ENCODE measurements around the gene CALML5.

CALML5 gene

GRCh38 chr10:5524641-5525560 is 25.5 kb upstream of the CALML5 start, which contains the start of gene CALML3:
Gene CALML3, plus strand, starts transcription at chr10:5524961. Its CDS starts 125 bp downstream, at chr10:5525086.
- POLR2A ChIA-PET: no interaction called here
- H3K36me3 ChIP-seq (ENCODE audit: control insufficient read depth in 4 of 4, insufficient read depth in 4 of 4, low read length in 3 of 4): no peaks in the 10 kb centered on the region
- H3K27ac ChIP-seq (ENCODE audit: insufficient read depth in 1 of 2, low read depth in 1 of 2, low read length in 2 of 2, poor library complexity in 1 of 2, severe bottlenecking in 2 of 2): no peak within 1 kb of the TSS
- 98% methylated on average over 55 of the region's 64 CpGs for WGBS (ENCODE audit: insufficient coverage)
- H3K27me3 ChIP-seq (replicated peaks in 2 of 5; ENCODE audit: control insufficient read depth in 4 of 5, insufficient read depth in 5 of 5, low read length in 4 of 5): peaks cover 0 to 1% (median 0%) of the 10 kb centered on the region in 5 experiments
- H3K4me1 ChIP-seq (ENCODE audit: control extremely low read depth in 1 of 4, control insufficient read depth in 4 of 4, insufficient read depth in 4 of 4, low read length in 3 of 4): no peaks in the 10 kb centered on the region
- DNase-seq: no peak
- CTCF ChIA-PET: no interaction called here
- H3K4me3 ChIP-seq (ENCODE audit: control insufficient read depth in 1 of 7, extremely low read depth in 1 of 7, insufficient read depth in 4 of 7, low read depth in 2 of 7, low read length in 6 of 7): no peak within 1 kb of the TSS
- no peaks in the 10 kb centered on the region for H3K9me3 ChIP-seq (ENCODE audit: control extremely low read depth in 1 of 5, control insufficient read depth in 4 of 5, insufficient read depth in 2 of 5, low read depth in 1 of 5, low read length in 4 of 5)

- Histone ChIP-seq H3K36me3 (ENCODE audit: control insufficient read depth in 4 of 4, insufficient read depth in 4 of 4, low read length in 3 of 4) (no peaks in the 10 kb centered on the region), H3K4me3 (ENCODE audit: control insufficient read depth in 1 of 7, extremely low read depth in 1 of 7, insufficient read depth in 4 of 7, low read depth in 2 of 7, low read length in 6 of 7) (no peak overlapping the region), H3K9me3 (ENCODE audit: control extremely low read depth in 1 of 5, control insufficient read depth in 4 of 5, insufficient read depth in 2 of 5, low read depth in 1 of 5, low read length in 4 of 5) (no peaks in the 10 kb centered on the region), H3K27ac (ENCODE audit: insufficient read depth in 1 of 2, low read depth in 1 of 2, low read length in 2 of 2, poor library complexity in 1 of 2, severe bottlenecking in 2 of 2) (no peak overlapping the region), H3K27me3 (replicated peaks in 2 of 5; ENCODE audit: control insufficient read depth in 4 of 5, insufficient read depth in 5 of 5, low read length in 4 of 5) (no peaks in the 10 kb centered on the region), H3K4me1 (ENCODE audit: control extremely low read depth in 1 of 4, control insufficient read depth in 4 of 4, insufficient read depth in 4 of 4, low read length in 3 of 4) (no peaks in the 10 kb centered on the region)
- CTCF ChIA-PET: no interaction called here
- 98% methylated on average over 8 of the region's 11 CpGs for WGBS (ENCODE audit: insufficient coverage)
- POLR2A ChIA-PET: no interaction called here
- DNase-seq: no peak
Observed at GRCh38 chr10:5523796-5524574, 24.6 kb upstream of the CALML5 start.

- Histone ChIP-seq H3K27ac (ENCODE audit: insufficient read depth in 1 of 2, low read depth in 1 of 2, low read length in 2 of 2, poor library complexity in 1 of 2, severe bottlenecking in 2 of 2) (no peak overlapping the region), H3K36me3 (ENCODE audit: control insufficient read depth in 4 of 4, insufficient read depth in 4 of 4, low read length in 3 of 4) (no peaks in the 10 kb centered on the region), H3K4me3 (ENCODE audit: control insufficient read depth in 1 of 7, extremely low read depth in 1 of 7, insufficient read depth in 4 of 7, low read depth in 2 of 7, low read length in 6 of 7) (no peak overlapping the region), H3K4me1 (ENCODE audit: control extremely low read depth in 1 of 4, control insufficient read depth in 4 of 4, insufficient read depth in 4 of 4, low read length in 3 of 4) (no peaks in the 10 kb centered on the region), H3K9me3 (ENCODE audit: control extremely low read depth in 1 of 5, control insufficient read depth in 4 of 5, insufficient read depth in 2 of 5, low read depth in 1 of 5, low read length in 4 of 5) (peaks cover 0 to 2% (median 0%) of the 10 kb centered on the region in 5 experiments), H3K27me3 (replicated peaks in 2 of 5; ENCODE audit: control insufficient read depth in 4 of 5, insufficient read depth in 5 of 5, low read length in 4 of 5) (no peaks in the 10 kb centered on the region)
- ChIA-PET CTCF (no interaction called here), POLR2A (no interaction called here)
- no peak for DNase-seq
- 62% methylated on average over 3 of the region's 7 CpGs for WGBS (ENCODE audit: insufficient coverage)
Observed at GRCh38 chr10:5522913-5523560, 23.7 kb upstream of the CALML5 start.

GRCh38 chr10:5519054-5519453 is 19.7 kb upstream of the CALML5 start:
- POLR2A ChIA-PET: no interaction called here

GRCh38 chr10:5518143-5518542 is 18.8 kb upstream of the CALML5 start:
- Histone ChIP-seq H3K27ac (ENCODE audit: insufficient read depth in 1 of 2, low read depth in 1 of 2, low read length in 2 of 2, poor library complexity in 1 of 2, severe bottlenecking in 2 of 2) (no peak overlapping the region), H3K36me3 (ENCODE audit: control insufficient read depth in 4 of 4, insufficient read depth in 4 of 4, low read length in 3 of 4) (no peaks in the 10 kb centered on the region), H3K4me3 (ENCODE audit: control insufficient read depth in 1 of 7, extremely low read depth in 1 of 7, insufficient read depth in 4 of 7, low read depth in 2 of 7, low read length in 6 of 7) (no peak overlapping the region), H3K9me3 (ENCODE audit: control extremely low read depth in 1 of 5, control insufficient read depth in 4 of 5, insufficient read depth in 2 of 5, low read depth in 1 of 5, low read length in 4 of 5) (peaks cover 0 to 2% (median 0%) of the 10 kb centered on the region in 5 experiments), H3K27me3 (replicated peaks in 2 of 5; ENCODE audit: control insufficient read depth in 4 of 5, insufficient read depth in 5 of 5, low read length in 4 of 5) (no peaks in the 10 kb centered on the region), H3K4me1 (ENCODE audit: control extremely low read depth in 1 of 4, control insufficient read depth in 4 of 4, insufficient read depth in 4 of 4, low read length in 3 of 4) (no peaks in the 10 kb centered on the region)
- WGBS (ENCODE audit: insufficient coverage): no CpG with 5 or more reads among the region's 5 CpGs
- ChIA-PET POLR2A (no interaction called here), CTCF (no interaction called here)
- DNase-seq: no peak

More at GRCh38 chr10:5519054-5519453, 19.7 kb upstream of the CALML5 start:
- H3K36me3 ChIP-seq (ENCODE audit: control insufficient read depth in 4 of 4, insufficient read depth in 4 of 4, low read length in 3 of 4): no peaks in the 10 kb centered on the region
- no peaks in the 10 kb centered on the region for H3K27me3 ChIP-seq (replicated peaks in 2 of 5; ENCODE audit: control insufficient read depth in 4 of 5, insufficient read depth in 5 of 5, low read length in 4 of 5)
- H3K27ac ChIP-seq (ENCODE audit: insufficient read depth in 1 of 2, low read depth in 1 of 2, low read length in 2 of 2, poor library complexity in 1 of 2, severe bottlenecking in 2 of 2): no peak overlapping the region
- peaks cover 0 to 2% (median 0%) of the 10 kb centered on the region in 5 experiments for H3K9me3 ChIP-seq (ENCODE audit: control extremely low read depth in 1 of 5, control insufficient read depth in 4 of 5, insufficient read depth in 2 of 5, low read depth in 1 of 5, low read length in 4 of 5)
- CTCF ChIA-PET: no interaction called here
- 100% methylated on average over 2 of the region's 3 CpGs for WGBS (ENCODE audit: insufficient coverage)
- H3K4me3 ChIP-seq (ENCODE audit: control insufficient read depth in 1 of 7, extremely low read depth in 1 of 7, insufficient read depth in 4 of 7, low read depth in 2 of 7, low read length in 6 of 7): no peak overlapping the region
- DNase-seq: no peak
- H3K4me1 ChIP-seq (ENCODE audit: control extremely low read depth in 1 of 4, control insufficient read depth in 4 of 4, insufficient read depth in 4 of 4, low read length in 3 of 4): no peaks in the 10 kb centered on the region

GRCh38 chr10:5517546-5517945 is 18.2 kb upstream of the CALML5 start:
- Histone ChIP-seq H3K4me3 (ENCODE audit: control insufficient read depth in 1 of 7, extremely low read depth in 1 of 7, insufficient read depth in 4 of 7, low read depth in 2 of 7, low read length in 6 of 7) (no peak overlapping the region), H3K27ac (ENCODE audit: insufficient read depth in 1 of 2, low read depth in 1 of 2, low read length in 2 of 2, poor library complexity in 1 of 2, severe bottlenecking in 2 of 2) (no peak overlapping the region), H3K36me3 (ENCODE audit: control insufficient read depth in 4 of 4, insufficient read depth in 4 of 4, low read length in 3 of 4) (no peaks in the 10 kb centered on the region), H3K4me1 (ENCODE audit: control extremely low read depth in 1 of 4, control insufficient read depth in 4 of 4, insufficient read depth in 4 of 4, low read length in 3 of 4) (no peaks in the 10 kb centered on the region), H3K27me3 (replicated peaks in 2 of 5; ENCODE audit: control insufficient read depth in 4 of 5, insufficient read depth in 5 of 5, low read length in 4 of 5) (peaks cover 0 to 1% (median 0%) of the 10 kb centered on the region in 5 experiments), H3K9me3 (ENCODE audit: control extremely low read depth in 1 of 5, control insufficient read depth in 4 of 5, insufficient read depth in 2 of 5, low read depth in 1 of 5, low read length in 4 of 5) (peaks cover 0 to 2% (median 0%) of the 10 kb centered on the region in 5 experiments)
- ChIA-PET POLR2A (no interaction called here), CTCF (no interaction called here)
- DNase-seq: no peak
- no CpG with 5 or more reads among the region's 5 CpGs for WGBS (ENCODE audit: insufficient coverage)

Data from common myeloid progenitor, CD34-positive (primary cell).